ENCODE results near the gene DXO.

DNA sequence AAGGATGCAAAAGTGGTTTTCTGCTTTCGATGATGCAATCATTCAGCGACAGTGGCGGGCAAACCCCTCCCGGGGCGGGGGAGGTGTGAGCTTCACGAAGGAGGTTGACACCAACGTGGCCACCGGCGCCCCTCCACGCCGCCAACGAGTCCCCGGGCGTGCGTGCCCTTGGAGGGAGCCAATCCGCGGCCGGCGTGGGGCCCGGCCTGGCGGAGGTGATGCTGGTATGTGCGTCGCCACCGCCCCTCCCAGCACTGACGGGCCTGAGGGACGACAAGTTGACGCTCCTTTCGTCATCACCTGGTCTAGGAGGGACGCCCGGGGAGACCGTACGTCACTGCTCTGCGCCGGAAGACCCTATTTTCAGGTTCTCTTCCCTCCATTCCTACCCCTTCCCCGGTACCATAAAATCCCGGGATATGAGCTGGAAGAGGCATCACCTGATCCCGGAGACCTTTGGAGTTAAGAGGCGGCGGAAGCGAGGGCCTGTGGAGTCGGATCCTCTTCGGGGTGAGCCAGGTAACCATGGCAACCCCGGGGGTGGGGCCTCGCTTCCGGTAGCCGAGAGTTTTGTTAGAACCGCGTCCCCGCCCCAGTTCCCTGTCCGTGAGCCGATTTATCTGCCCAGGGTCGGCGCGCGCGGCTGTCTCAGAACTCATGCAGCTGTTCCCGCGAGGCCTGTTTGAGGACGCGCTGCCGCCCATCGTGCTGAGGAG, at the start of gene DXO:
- TF ChIP-seq GATA2 (IDR thresholded peaks at IDR 0.05; ENCODE audit: low read depth, low read length) (no peak), GATA3 (IDR thresholded peaks at IDR 0.05; ENCODE audit: low read depth, low read length) (no peak)

Data from SH-SY5Y (cell line).